HG03521 (cell line): ENCODE data around the gene CALCOCO2.
"Not testable (repeated sequence)": the region's sequence is repeated elsewhere in the genome, so short reads cannot be mapped to it uniquely, and the experiment has no call there.

Experiments
- ATAC-seq: cut with Tn5 transposase; IDR thresholded peaks from one replicate; pipeline ENCODE4 v1.9.1; 2021; ENCODE audit warnings: mild to moderate bottlenecking, moderate library complexity; ENCODE audit not compliant: unreplicated experiment

Gene CALCOCO2

GRCh38 chr17:48872409-48872808 is 41.6 kb downstream of the CALCOCO2 start:
- ATAC-seq: not testable (repeated sequence)

- ATAC-seq: no peak
These were observed 42.4 kb downstream of the CALCOCO2 start for GRCh38 chr17:48873209-48873608.

GRCh38 chr17:48873696-48874443 is 43.0 kb downstream of the CALCOCO2 start:
- no peak for ATAC-seq

- no peak for ATAC-seq
These were observed 48.4 kb downstream of the CALCOCO2 start for GRCh38 chr17:48878920-48879898.

GRCh38 chr17:48882272-48882671 is 51.4 kb downstream of the CALCOCO2 start:
- ATAC-seq: no peak

GRCh38 chr17:48883171-48883570 is 52.3 kb downstream of the CALCOCO2 start:
- ATAC-seq: no peak

GRCh38 chr17:48890086-48890485 is 59.3 kb downstream of the CALCOCO2 start:
- no peak for ATAC-seq

- no peak for ATAC-seq
These were observed 62.3 kb downstream of the CALCOCO2 start for GRCh38 chr17:48892940-48893645.

GRCh38 chr17:48893646-48894508 is 63.0 kb downstream of the CALCOCO2 start:
- no peak for ATAC-seq

GRCh38 chr17:48894886-48895285 is 64.1 kb downstream of the CALCOCO2 start:
- ATAC-seq: no peak

GRCh38 chr17:48901241-48901640 is 70.4 kb downstream of the CALCOCO2 start:
- no peak for ATAC-seq

GRCh38 chr17:48903401-48903800 is 72.6 kb downstream of the CALCOCO2 start:
- ATAC-seq: no peak

GRCh38 chr17:48904428-48904827 is 73.6 kb downstream of the CALCOCO2 start:
- no peak for ATAC-seq

- ATAC-seq: no peak
These were observed 75.2 kb downstream of the CALCOCO2 start for GRCh38 chr17:48905987-48906515.

GRCh38 chr17:48907713-48908046 is 76.8 kb downstream of the CALCOCO2 start:
- peak; percentile 18 for ATAC-seq

- peak; percentile 71 for ATAC-seq
These were observed 77.4 kb downstream of the CALCOCO2 start, which contains the start of gene UBE2Z for GRCh38 chr17:48908047-48908843. TSS of gene UBE2Z (plus strand) at chr17:48908407. CDS start at chr17:48908504, 97 bp downstream.

- ATAC-seq: peak; percentile 31
These were observed 78.1 kb downstream of the CALCOCO2 start for GRCh38 chr17:48908853-48909394.

GRCh38 chr17:48909783-48910182 is 78.9 kb downstream of the CALCOCO2 start:
- no peak for ATAC-seq

- ATAC-seq: no peak
These were observed 79.5 kb downstream of the CALCOCO2 start for GRCh38 chr17:48910370-48910769.
